Panc1 (cell line): ENCODE data around the gene RARS2. TPM values are rescaled to one million over a fixed set of nuclear protein-coding genes. Genes with fewer than 3 reads are reported as not detected.

Experiments used
- ATAC-seq: fragments of 200-7000 bp; cut with Tn5 transposase; 2 replicates; pipeline ENCODE4 v1.9.1; 2020; ENCODE audit warnings: mild to moderate bottlenecking, moderate library complexity
- BruUV-seq: library from RNA; stranded (reverse); fragments of 400-500 nt; replicated peaks from 2 replicates; lab custom pipeline; 2021; lab: Mats Ljungman, UMichigan
- CTCF ChIA-PET: fragments of 300-600 bp; sonication (Branson Sonifier 250); formaldehyde crosslinking; loops from one replicate; lab custom pipeline; 2022; ENCODE audit warnings: antibody characterized with exemption; lab: Charles Lee
- POLR2A ChIA-PET: fragments of 300-600 bp; sonication (Branson Sonifier 250); formaldehyde crosslinking; loops from one replicate; lab custom pipeline; 2022; ENCODE audit warnings: antibody characterized with exemption; lab: Charles Lee
- DNase-seq: peaks from one replicate; pipeline ENCODE4 v3.0.0-alpha.2; 2010; ENCODE audit warnings: low read depth, low spot score
- H3K27ac ChIP-seq: 2 replicates; pipeline ENCODE4 v1.5.1; 2011; ENCODE audit warnings: mild to moderate bottlenecking, low read length, inconsistent platforms
- H3K27me3 ChIP-seq: fragments of 200-500 bp; sonication (Bioruptor generic); 2 replicates; pipeline ENCODE4 v1.6.0; 2014; ENCODE audit warnings: low read length, inconsistent platforms; ENCODE audit not compliant: control insufficient read depth, insufficient read depth
- H3K36me3 ChIP-seq: fragments of 200-500 bp; sonication (Bioruptor generic); 2 replicates; pipeline ENCODE4 v1.5.1; 2014; ENCODE audit warnings: inconsistent platforms, mild to moderate bottlenecking, low read length, moderate library complexity; ENCODE audit not compliant: control insufficient read depth, insufficient read depth
- H3K4me1 ChIP-seq: 2 replicates; pipeline ENCODE4 v1.5.1; 2011; ENCODE audit warnings: inconsistent platforms, mild to moderate bottlenecking, low read length, moderate library complexity; ENCODE audit not compliant: control insufficient read depth, insufficient read depth
- H3K4me3 ChIP-seq, 2 experiments: 2 replicates each; pipeline ENCODE4 v1.5.1; 2011 to 2012; ENCODE audit warnings: low read depth in 2 of 2, low read length in 2 of 2, mild to moderate bottlenecking in 2 of 2, inconsistent platforms in 1 of 2, moderate library complexity in 1 of 2
- H3K9me3 ChIP-seq: fragments of 200-500 bp; sonication (Bioruptor generic); 2 replicates; pipeline ENCODE4 v1.5.1; 2014; ENCODE audit warnings: low read depth, mild to moderate bottlenecking, inconsistent platforms, low read length, moderate library complexity; ENCODE audit not compliant: control insufficient read depth, insufficient read depth
- POLR2AphosphoS5 ChIP-seq: IDR thresholded peaks from 2 replicates; pipeline ENCODE4 v1.6.1; 2012; ENCODE audit warnings: mild to moderate bottlenecking, low read depth, low read length, moderate library complexity
- SIN3A ChIP-seq: IDR thresholded peaks from 2 replicates; pipeline ENCODE4 v1.6.1; 2012; ENCODE audit warnings: low read depth, mild to moderate bottlenecking, low read length, moderate library complexity, borderline replicate concordance; ENCODE audit not compliant: insufficient read depth
- TCF7L2 ChIP-seq: IDR thresholded peaks from 2 replicates; pipeline ENCODE4 v1.6.1; 2011; ENCODE audit warnings: mild to moderate bottlenecking, low read depth, low read length, inconsistent platforms
- in situ Hi-C: cut with HindIII; loops from 2 replicates; pipeline ENCODE4 v1.10.0; 2016; ENCODE audit warnings: low sequenced_read_pairs, low pct_unique_long_range_greater_than_20kb
- intact Hi-C: fragments of 100-400 bp; cut with micrococcal nuclease; formaldehyde crosslinking; loops from one replicate; pipeline ENCODE4 v1.10.0; 2022; ENCODE audit not compliant: unreplicated experiment
- total RNA-seq: library from RNA; stranded (reverse); gene quantifications from one replicate; pipeline ENCODE4 v1.2.1, GENCODE V29; 2021; ENCODE audit not compliant: unreplicated experiment
- TF ChIP-seq, protein P1 (sequence below), 2 experiments: IDR thresholded peaks; 2 replicates each; pipeline ENCODE4 v1.6.1; 2011 to 2012; ENCODE audit warnings: low read depth in 2 of 2, control low read depth in 1 of 2, low read length in 1 of 2, mild to moderate bottlenecking in 1 of 2, moderate library complexity in 1 of 2; ENCODE audit not compliant: insufficient read depth in 1 of 2
- TF ChIP-seq, protein P2 (sequence below): fragments of 450-650 bp; IDR thresholded peaks from 2 replicates; pipeline ENCODE4 v1.5.1; 2017; ENCODE audit warnings: mild to moderate bottlenecking

Gene RARS2
- total RNA-seq, 1 experiment from 2014 or later: 38.3 TPM

DNA sequence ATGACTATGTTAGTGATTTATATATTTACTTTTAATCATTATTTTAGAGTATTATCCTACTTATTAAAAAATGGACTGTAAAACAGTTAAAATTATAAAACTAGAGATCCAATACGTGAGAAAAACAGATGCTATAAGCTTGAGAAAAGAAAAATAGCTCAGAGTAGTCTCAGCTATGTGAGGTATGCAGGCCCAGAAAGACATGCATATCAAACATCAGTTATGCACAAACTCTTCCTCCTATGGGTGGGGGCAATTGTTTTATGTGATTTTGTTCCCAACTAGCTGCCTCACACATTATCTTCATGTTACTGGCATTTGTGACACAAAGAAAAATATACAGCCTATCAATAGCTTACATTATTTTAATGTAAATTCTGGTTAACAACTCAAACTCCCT, 28.8 kb downstream of the RARS2 start:
- ChIA-PET POLR2A (no interaction called here), CTCF (no interaction called here)
- H3K36me3 ChIP-seq: peaks cover 21% of the 10 kb centered on the region
- no peak overlapping the region for H3K27ac ChIP-seq
- TF ChIP-seq SIN3A (no peak), TCF7L2 (no peak), POLR2AphosphoS5 (no peak)
- TF ChIP-seq, protein P1, sequence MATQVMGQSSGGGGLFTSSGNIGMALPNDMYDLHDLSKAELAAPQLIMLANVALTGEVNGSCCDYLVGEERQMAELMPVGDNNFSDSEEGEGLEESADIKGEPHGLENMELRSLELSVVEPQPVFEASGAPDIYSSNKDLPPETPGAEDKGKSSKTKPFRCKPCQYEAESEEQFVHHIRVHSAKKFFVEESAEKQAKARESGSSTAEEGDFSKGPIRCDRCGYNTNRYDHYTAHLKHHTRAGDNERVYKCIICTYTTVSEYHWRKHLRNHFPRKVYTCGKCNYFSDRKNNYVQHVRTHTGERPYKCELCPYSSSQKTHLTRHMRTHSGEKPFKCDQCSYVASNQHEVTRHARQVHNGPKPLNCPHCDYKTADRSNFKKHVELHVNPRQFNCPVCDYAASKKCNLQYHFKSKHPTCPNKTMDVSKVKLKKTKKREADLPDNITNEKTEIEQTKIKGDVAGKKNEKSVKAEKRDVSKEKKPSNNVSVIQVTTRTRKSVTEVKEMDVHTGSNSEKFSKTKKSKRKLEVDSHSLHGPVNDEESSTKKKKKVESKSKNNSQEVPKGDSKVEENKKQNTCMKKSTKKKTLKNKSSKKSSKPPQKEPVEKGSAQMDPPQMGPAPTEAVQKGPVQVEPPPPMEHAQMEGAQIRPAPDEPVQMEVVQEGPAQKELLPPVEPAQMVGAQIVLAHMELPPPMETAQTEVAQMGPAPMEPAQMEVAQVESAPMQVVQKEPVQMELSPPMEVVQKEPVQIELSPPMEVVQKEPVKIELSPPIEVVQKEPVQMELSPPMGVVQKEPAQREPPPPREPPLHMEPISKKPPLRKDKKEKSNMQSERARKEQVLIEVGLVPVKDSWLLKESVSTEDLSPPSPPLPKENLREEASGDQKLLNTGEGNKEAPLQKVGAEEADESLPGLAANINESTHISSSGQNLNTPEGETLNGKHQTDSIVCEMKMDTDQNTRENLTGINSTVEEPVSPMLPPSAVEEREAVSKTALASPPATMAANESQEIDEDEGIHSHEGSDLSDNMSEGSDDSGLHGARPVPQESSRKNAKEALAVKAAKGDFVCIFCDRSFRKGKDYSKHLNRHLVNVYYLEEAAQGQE (IDR thresholded peaks at IDR 0.05; ENCODE audit: insufficient read depth in 1 of 2, low read depth in 2 of 2, low read length in 1 of 2): no peak
- TF ChIP-seq, protein P2, sequence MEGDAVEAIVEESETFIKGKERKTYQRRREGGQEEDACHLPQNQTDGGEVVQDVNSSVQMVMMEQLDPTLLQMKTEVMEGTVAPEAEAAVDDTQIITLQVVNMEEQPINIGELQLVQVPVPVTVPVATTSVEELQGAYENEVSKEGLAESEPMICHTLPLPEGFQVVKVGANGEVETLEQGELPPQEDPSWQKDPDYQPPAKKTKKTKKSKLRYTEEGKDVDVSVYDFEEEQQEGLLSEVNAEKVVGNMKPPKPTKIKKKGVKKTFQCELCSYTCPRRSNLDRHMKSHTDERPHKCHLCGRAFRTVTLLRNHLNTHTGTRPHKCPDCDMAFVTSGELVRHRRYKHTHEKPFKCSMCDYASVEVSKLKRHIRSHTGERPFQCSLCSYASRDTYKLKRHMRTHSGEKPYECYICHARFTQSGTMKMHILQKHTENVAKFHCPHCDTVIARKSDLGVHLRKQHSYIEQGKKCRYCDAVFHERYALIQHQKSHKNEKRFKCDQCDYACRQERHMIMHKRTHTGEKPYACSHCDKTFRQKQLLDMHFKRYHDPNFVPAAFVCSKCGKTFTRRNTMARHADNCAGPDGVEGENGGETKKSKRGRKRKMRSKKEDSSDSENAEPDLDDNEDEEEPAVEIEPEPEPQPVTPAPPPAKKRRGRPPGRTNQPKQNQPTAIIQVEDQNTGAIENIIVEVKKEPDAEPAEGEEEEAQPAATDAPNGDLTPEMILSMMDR: no peak
- no peaks in the 10 kb centered on the region for H3K9me3 ChIP-seq
- no peak overlapping the region for H3K4me3 ChIP-seq
- no peaks in the 10 kb centered on the region for H3K27me3 ChIP-seq
- in situ Hi-C loops: no loop called here
- no peak for DNase-seq
- no TSS peak for BruUV-seq
- intact Hi-C loops: no loop called here
- H3K4me1 ChIP-seq: no peaks in the 10 kb centered on the region
- no peak for ATAC-seq

DNA sequence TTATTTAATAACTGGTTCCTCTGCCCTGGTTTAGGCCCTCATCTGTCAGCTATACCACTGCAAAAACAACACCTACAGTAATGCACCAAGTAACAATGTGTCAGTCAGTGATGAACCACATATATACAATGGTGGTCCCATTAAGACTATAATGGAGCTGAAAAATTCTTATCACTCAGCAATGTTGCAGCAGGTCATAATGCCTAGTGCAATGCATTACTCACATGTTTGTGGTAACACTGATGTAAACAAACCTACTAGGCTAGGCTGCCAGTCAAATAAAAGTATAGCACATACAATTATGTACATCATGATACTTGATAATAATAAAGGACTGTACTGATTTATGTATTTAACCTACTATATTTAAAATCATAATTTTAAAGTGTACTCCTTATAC, 31.3 kb downstream of the RARS2 start:
- POLR2A ChIA-PET: no interaction called here
- CTCF ChIA-PET: no interaction called here
- in situ Hi-C loops: no loop called here

More for the DNA sequence above, 31.3 kb downstream of the RARS2 start:
- no TSS peak for BruUV-seq
- TF ChIP-seq POLR2AphosphoS5 (no peak), SIN3A (no peak), TCF7L2 (no peak)
- TF ChIP-seq, protein P1 (IDR thresholded peaks at IDR 0.05; ENCODE audit: insufficient read depth in 1 of 2, low read depth in 2 of 2, low read length in 1 of 2): no peak
- TF ChIP-seq, protein P2: no peak
- H3K4me3 ChIP-seq: no peak overlapping the region
- H3K4me1 ChIP-seq: no peaks in the 10 kb centered on the region
- no peaks in the 10 kb centered on the region for H3K27me3 ChIP-seq
- H3K27ac ChIP-seq: no peak overlapping the region
- H3K36me3 ChIP-seq: peaks cover 29% of the 10 kb centered on the region
- no peak for DNase-seq
- intact Hi-C loops: no loop called here
- no peaks in the 10 kb centered on the region for H3K9me3 ChIP-seq
- no peak for ATAC-seq
